GM12878 (cell line): ENCODE measurements around the gene INHBC. TPM values are rescaled to one million over a fixed set of nuclear protein-coding genes. Genes with fewer than 3 reads are reported as not detected.

Experiments used
- ATAC-seq: fragments of 200-7000 bp; cut with Tn5 transposase; 3 replicates; pipeline ENCODE4 v1.9.1; 2020; ENCODE audit warnings: mild to moderate bottlenecking, moderate library complexity
- BruUV-seq: library from RNA; stranded (reverse); fragments of 400-500 nt; replicated peaks from 2 replicates; lab custom pipeline; 2021; lab: Mats Ljungman, UMichigan
- CTCF ChIA-PET: fragments of 300-600 bp; sonication (Branson Sonifier 250); formaldehyde crosslinking; extraction: SDS; loops from one replicate; lab custom pipeline; 2021; ENCODE audit warnings: inconsistent platforms; lab: Yijun Ruan, JAX
- POLR2A ChIA-PET: fragments of 350-600 bp; formaldehyde crosslinking; extraction: SDS; loops from one replicate; lab custom pipeline; 2021; ENCODE audit warnings: inconsistent platforms; lab: Charles Lee
- RAD21 ChIA-PET: fragments of 300-600 bp; sonication (Branson Sonifier 250); formaldehyde crosslinking; loops from one replicate; lab custom pipeline; 2023; ENCODE audit warnings: antibody characterized with exemption; ENCODE audit not compliant: unreplicated experiment; lab: Charles Lee
- SMC1A ChIA-PET: fragments of 300-600 bp; sonication (Branson Sonifier 250); formaldehyde crosslinking; loops from one replicate; lab custom pipeline; 2023; ENCODE audit not compliant: unreplicated experiment, uncharacterized antibody; lab: Charles Lee
- DNase-seq: peaks from one replicate; pipeline ENCODE4 v3.0.0-alpha.2; 2011; ENCODE audit warnings: low read depth, low spot score
- FAIRE-seq: peaks from 3 replicates; lab custom pipeline; 2011; peaks lifted over from hg19 to GRCh38; lab: Jason Lieb, UNC
- H2AFZ ChIP-seq: 2 replicates; pipeline ENCODE4 v1.6.0; 2011; ENCODE audit warnings: low read depth, low read length, control low read depth; ENCODE audit not compliant: control insufficient read depth
- H3K27ac ChIP-seq: 2 replicates; pipeline ENCODE4 v1.5.1; 2011; ENCODE audit warnings: control low read depth; ENCODE audit not compliant: control insufficient read depth, insufficient read depth
- H3K27me3 ChIP-seq, 2 experiments: replicated peaks in 1 of 2; 2 replicates each; pipeline versions ENCODE4 v1.6.0 to v1.6.1; 2011; ENCODE audit warnings: low read length in 1 of 2; ENCODE audit not compliant: control insufficient read depth in 2 of 2, insufficient read depth in 2 of 2
- H3K36me3 ChIP-seq, 2 experiments: 2 replicates each; pipeline ENCODE4 v1.5.1; 2011; ENCODE audit warnings: low read length in 1 of 2; ENCODE audit not compliant: control insufficient read depth in 2 of 2, insufficient read depth in 2 of 2
- H3K4me1 ChIP-seq: 2 replicates; pipeline ENCODE4 v1.6.1; 2011; ENCODE audit warnings: mild to moderate bottlenecking, low read length, moderate library complexity, mixed read lengths; ENCODE audit not compliant: control insufficient read depth, insufficient read depth
- H3K4me2 ChIP-seq: 2 replicates; pipeline ENCODE4 v1.6.0; 2011; ENCODE audit warnings: control low read depth; ENCODE audit not compliant: control insufficient read depth, insufficient read depth
- H3K4me3 ChIP-seq: fragments of 200-600 bp; sonication (generic); 2 replicates; pipeline ENCODE4 v1.5.1; 2016
- H3K79me2 ChIP-seq: 2 replicates; pipeline ENCODE4 v1.6.0; 2011; ENCODE audit warnings: low read length; ENCODE audit not compliant: control insufficient read depth, insufficient read depth
- H3K9ac ChIP-seq: 2 replicates; pipeline ENCODE4 v1.8.0; 2011; ENCODE audit warnings: low read length, control low read depth, mixed read lengths; ENCODE audit not compliant: control insufficient read depth, insufficient read depth
- H3K9me3 ChIP-seq: replicated peaks from 3 replicates; pipeline ENCODE4 v1.5.1; 2011; ENCODE audit warnings: mild to moderate bottlenecking, low read length; ENCODE audit not compliant: control insufficient read depth, insufficient read depth
- H4K20me1 ChIP-seq: 2 replicates; pipeline ENCODE4 v1.6.0; 2011; ENCODE audit not compliant: control insufficient read depth, insufficient read depth
- DPF2 ChIP-seq: fragments of 450-650 bp; IDR thresholded peaks from 2 replicates; pipeline ENCODE4 v1.6.1; 2017; ENCODE audit warnings: mild to moderate bottlenecking
- ESRRA ChIP-seq: IDR thresholded peaks from 2 replicates; pipeline ENCODE4 v1.6.1; 2012; ENCODE audit warnings: mild to moderate bottlenecking, low read length, improper control_type of control experiment
- NBN ChIP-seq: fragments of 450-650 bp; IDR thresholded peaks from 2 replicates; pipeline ENCODE4 v1.6.1; 2016
- POLR2AphosphoS5 ChIP-seq: IDR thresholded peaks from 2 replicates; pipeline ENCODE4 v1.6.1; 2011; ENCODE audit warnings: mild to moderate bottlenecking, low read length, inconsistent platforms
- SKIL ChIP-seq: fragments of 450-650 bp; IDR thresholded peaks from 2 replicates; pipeline ENCODE4 v1.6.1; 2017; ENCODE audit warnings: mild to moderate bottlenecking, low read depth, inconsistent platforms; ENCODE audit not compliant: poor library complexity, severe bottlenecking
- TBL1XR1 ChIP-seq: IDR thresholded peaks from 2 replicates; pipeline ENCODE4 v1.6.1; 2012; ENCODE audit warnings: low read depth, low read length, improper control_type of control experiment
- USF2 ChIP-seq: IDR thresholded peaks from 2 replicates; pipeline ENCODE4 v1.6.1; 2011; ENCODE audit warnings: low read depth, low read length, improper control_type of control experiment, borderline replicate concordance
- WGBS: methylation state at CpG from one replicate; pipeline ENCODE4 v1.1.6; 2016; ENCODE audit warnings: low lambda C conversion rate; ENCODE audit not compliant: insufficient replicate concordance, insufficient coverage; ENCODE audit errors: missing lambda C conversion rate; 5-methylcytosine and 5-hydroxymethylcytosine counted together
- in situ Hi-C: fragments of 300-500 bp; cut with MboI; formaldehyde crosslinking; loops from 9 replicates; pipeline ENCODE4 v1.14.3; 2018; ENCODE audit warnings: mixed read lengths
- intact Hi-C: fragments of 100-400 bp; cut with micrococcal nuclease; formaldehyde crosslinking; loops from one replicate; pipeline ENCODE4 v1.14.2; 2022; ENCODE audit not compliant: unreplicated experiment
- polyA plus RNA-seq, 11 experiments: library from polyadenylated mRNA; depleted of rRNA in 4 of 11; unstranded in 6 of 11; stranded (reverse) in 5 of 11; fragments of >200 nt; fragmentation: Nextera tagmentation in 4 of 11; fragmentation: Illumina TruSeq in 1 of 11; extraction: Ambion mirVana in 4 of 11; extraction: Trizol in 1 of 11; gene quantifications; 1 replicate in 1 of 11; 2 replicates in 10 of 11; pipeline versions ENCODE4 v1.2.1 to v1.2.3, GENCODE V29; 2011 to 2016; ENCODE audit warnings: inconsistent platforms in 2 of 11, missing spikeins in 2 of 11, low read depth in 1 of 11
- total RNA-seq, 4 experiments: library from RNA; depleted of rRNA in 3 of 4; stranded (reverse); fragments of >200 nt in 3 of 4; fragmentation: Illumina TruSeq in 1 of 4; extraction: Trizol in 1 of 4; gene quantifications; 2 replicates each; pipeline versions ENCODE4 v1.2.1 to v1.2.3, GENCODE V29; 2013 to 2021
- TF ChIP-seq, protein P1 (sequence below): fragments of 450-650 bp; conservative IDR thresholded peaks from 2 replicates; pipeline ENCODE4 v1.6.1; 2017; ENCODE audit warnings: mild to moderate bottlenecking, moderate library complexity
- TF ChIP-seq, protein P2 (sequence below), 3 experiments: IDR thresholded peaks in 2 of 3; conservative IDR thresholded peaks in 1 of 3; 2 replicates each; pipeline ENCODE4 v1.5.1; 2011; ENCODE audit warnings: low read depth in 3 of 3, low read length in 3 of 3, mild to moderate bottlenecking in 3 of 3, control low read depth in 2 of 3, moderate library complexity in 2 of 3, inconsistent platforms in 1 of 3, mixed read lengths in 1 of 3; ENCODE audit not compliant: control insufficient read depth in 2 of 3, insufficient read depth in 1 of 3; ENCODE audit errors: extremely low read depth in 1 of 3

INHBC gene
- total and polyA plus RNA-seq, 10 of the 15 experiments (the other 5 are each of a cell fraction or from before 2014, with no cell fraction given): 0.04 to 0.22 (median 0.13) TPM; not detected in 5

DNA sequence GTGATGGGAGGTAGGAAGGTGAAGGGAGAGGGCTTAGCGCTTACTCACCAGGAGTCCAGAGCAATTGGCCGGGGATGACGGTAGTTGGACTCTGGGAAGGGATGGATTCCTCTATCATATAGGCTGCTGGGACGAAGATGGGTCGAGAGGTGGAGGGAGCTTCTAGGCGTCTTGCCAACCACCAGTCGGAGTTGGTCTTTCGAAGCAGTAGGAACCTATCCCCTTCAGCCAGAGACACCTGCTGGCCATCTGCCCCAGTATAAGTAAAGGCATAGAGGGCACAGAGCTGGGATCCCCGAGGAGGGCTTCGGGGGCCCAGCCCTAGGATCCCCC is 44.4 kb downstream of the INHBC start (continued):
- TF ChIP-seq, protein P1, sequence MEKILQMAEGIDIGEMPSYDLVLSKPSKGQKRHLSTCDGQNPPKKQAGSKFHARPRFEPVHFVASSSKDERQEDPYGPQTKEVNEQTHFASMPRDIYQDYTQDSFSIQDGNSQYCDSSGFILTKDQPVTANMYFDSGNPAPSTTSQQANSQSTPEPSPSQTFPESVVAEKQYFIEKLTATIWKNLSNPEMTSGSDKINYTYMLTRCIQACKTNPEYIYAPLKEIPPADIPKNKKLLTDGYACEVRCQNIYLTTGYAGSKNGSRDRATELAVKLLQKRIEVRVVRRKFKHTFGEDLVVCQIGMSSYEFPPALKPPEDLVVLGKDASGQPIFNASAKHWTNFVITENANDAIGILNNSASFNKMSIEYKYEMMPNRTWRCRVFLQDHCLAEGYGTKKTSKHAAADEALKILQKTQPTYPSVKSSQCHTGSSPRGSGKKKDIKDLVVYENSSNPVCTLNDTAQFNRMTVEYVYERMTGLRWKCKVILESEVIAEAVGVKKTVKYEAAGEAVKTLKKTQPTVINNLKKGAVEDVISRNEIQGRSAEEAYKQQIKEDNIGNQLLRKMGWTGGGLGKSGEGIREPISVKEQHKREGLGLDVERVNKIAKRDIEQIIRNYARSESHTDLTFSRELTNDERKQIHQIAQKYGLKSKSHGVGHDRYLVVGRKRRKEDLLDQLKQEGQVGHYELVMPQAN: no peak
- no peak for TF ChIP-seq SKIL
- TF ChIP-seq USF2: no peak
- TF ChIP-seq, all 136 proteins: peak for 0

- Histone ChIP-seq H3K36me3 (peaks cover 1 to 7% of the 10 kb centered on the region in 2 experiments; a peak in 3 of 4 replicates), H3K4me2 (peak within 1 kb of the TSS; percentile 99), H3K9me3 (no peaks in the 10 kb centered on the region), H4K20me1 (no peaks in the 10 kb centered on the region), H3K27ac (peak within 1 kb of the TSS; percentile 85), H2AFZ (peak within 1 kb of the TSS; percentile 82), H3K9ac (peak within 1 kb of the TSS; percentile 74), H3K4me3 (peak within 1 kb of the TSS; percentile 92; the same call in 1 of the 2 replicates), H3K4me1 (peaks cover 34% of the 10 kb centered on the region), H3K27me3 (no peaks in the 10 kb centered on the region), H3K79me2 (peaks cover 41% of the 10 kb centered on the region)
- in situ Hi-C loops: no loop called here
- ChIA-PET SMC1A (interaction anchor here (0.8 to 2.7 kb wide), 6 partner anchors 19 to 283 kb away, joined by 3 to 10 read pairs (median 3); partner anchors contain the start of gene GLI1), CTCF (interaction anchor here (0.6 to 8.1 kb wide), 5 partner anchors 8 to 365 kb away, joined by 3 to 114 read pairs (median 4); partner anchors contain the start of genes GLI1 and INHBE), RAD21 (interaction anchor here (0.9 to 1.6 kb wide), 4 partner anchors 21 to 386 kb away, joined by 3 to 7 read pairs (median 3); partner anchors contain the start of genes DCTN2 and GLI1), POLR2A (interaction anchor here (0.6 to 1.7 kb wide), 6 partner anchors 14 to 134 kb away, joined by 3 to 7 read pairs (median 4); partner anchors contain the start of gene DDIT3)
- ATAC-seq (peak; percentile 52), FAIRE-seq (peak; percentile 7), DNase-seq (peak; percentile 51)
- WGBS: 2% methylated on average over 6 of the region's 6 CpGs
- TSS peak; percentile 62 for BruUV-seq
- intact Hi-C loops: loop anchor here (5.0 to 10.0 kb wide), 2 partner anchors 43 to 275 kb away; partner anchors contain the start of genes CDK4, DDIT3, MARCHF9 and MBD6
- TF ChIP-seq DPF2 (peak; percentile 38; the same call in 1 of the 2 replicates), POLR2AphosphoS5 (peak; percentile 53; the same call in 1 of the 2 replicates), TBL1XR1 (0 out of 2 replicates have a peak, but pooled peaks have one; percentile 49), NBN (0 out of 2 replicates have a peak, but pooled peaks have one; percentile 18), ESRRA (no peak)
- TF ChIP-seq, protein P2, sequence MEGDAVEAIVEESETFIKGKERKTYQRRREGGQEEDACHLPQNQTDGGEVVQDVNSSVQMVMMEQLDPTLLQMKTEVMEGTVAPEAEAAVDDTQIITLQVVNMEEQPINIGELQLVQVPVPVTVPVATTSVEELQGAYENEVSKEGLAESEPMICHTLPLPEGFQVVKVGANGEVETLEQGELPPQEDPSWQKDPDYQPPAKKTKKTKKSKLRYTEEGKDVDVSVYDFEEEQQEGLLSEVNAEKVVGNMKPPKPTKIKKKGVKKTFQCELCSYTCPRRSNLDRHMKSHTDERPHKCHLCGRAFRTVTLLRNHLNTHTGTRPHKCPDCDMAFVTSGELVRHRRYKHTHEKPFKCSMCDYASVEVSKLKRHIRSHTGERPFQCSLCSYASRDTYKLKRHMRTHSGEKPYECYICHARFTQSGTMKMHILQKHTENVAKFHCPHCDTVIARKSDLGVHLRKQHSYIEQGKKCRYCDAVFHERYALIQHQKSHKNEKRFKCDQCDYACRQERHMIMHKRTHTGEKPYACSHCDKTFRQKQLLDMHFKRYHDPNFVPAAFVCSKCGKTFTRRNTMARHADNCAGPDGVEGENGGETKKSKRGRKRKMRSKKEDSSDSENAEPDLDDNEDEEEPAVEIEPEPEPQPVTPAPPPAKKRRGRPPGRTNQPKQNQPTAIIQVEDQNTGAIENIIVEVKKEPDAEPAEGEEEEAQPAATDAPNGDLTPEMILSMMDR (IDR thresholded peaks at IDR 0.05 in 2 of 3, conservative IDR thresholded peaks at IDR 0.05 in 1 of 3; ENCODE audit: control insufficient read depth in 2 of 3, extremely low read depth in 1 of 3, insufficient read depth in 1 of 3, low read depth in 3 of 3, low read length in 3 of 3): no peak
Measured at GRCh38 chr12:57479376-57480115, 45.0 kb downstream of the INHBC start, which contains the start of gene ARHGAP9. Gene ARHGAP9 (minus strand): TSS chr12:57479866. CDS start chr12:57479406, 460 bp downstream.
